Activated CD4-positive, alpha-beta T cell treated with anti-CD3 and anti-CD28 coated beads, Interleukin-10, Interleukin-2, amounts not matched to agents 100 ng/mL and 50 ng/mL, durations not matched to agents 16 hours and 8 hours (primary cell): ENCODE results near the gene SMG6.
A peak's percentile ranks its signal among the peaks of the same experiment; 100 is the strongest.

ENCODE experiments used
- DNase-seq: peaks from one replicate; pipeline ENCODE4 v3.0.0-alpha.2; 2020

The SMG6 gene

DNA sequence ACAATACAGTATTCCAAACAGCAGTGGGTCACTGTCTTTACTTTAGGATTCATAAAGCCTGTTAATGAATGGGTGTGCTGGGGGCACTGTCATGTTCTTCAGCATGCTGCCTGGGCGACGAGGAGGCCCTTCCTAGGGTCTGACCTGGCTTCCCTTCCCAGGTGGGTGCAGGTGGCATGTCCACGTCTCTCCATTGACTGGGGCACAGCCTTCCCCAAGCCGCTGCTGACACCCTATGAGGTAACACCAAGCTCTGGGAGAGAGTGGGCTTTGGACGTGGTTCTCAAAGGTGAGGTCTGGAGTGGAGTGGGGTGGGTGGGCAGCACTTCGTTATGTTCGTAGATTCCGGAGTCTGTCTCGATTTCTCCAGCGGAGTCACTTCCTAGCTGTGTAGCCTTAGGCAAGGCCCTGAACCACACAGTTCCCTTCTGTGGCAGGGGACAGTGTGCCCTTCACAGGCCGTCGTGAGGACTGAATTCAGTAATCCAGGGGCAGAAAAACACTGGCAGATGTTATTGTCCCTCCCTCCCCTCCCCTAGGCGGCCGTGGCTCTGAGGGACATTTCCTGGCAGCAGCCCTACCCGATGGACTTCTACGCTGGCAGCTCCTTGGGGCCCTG, 262.5 kb downstream of the SMG6 start:
- DNase-seq, result no peak

DNA sequence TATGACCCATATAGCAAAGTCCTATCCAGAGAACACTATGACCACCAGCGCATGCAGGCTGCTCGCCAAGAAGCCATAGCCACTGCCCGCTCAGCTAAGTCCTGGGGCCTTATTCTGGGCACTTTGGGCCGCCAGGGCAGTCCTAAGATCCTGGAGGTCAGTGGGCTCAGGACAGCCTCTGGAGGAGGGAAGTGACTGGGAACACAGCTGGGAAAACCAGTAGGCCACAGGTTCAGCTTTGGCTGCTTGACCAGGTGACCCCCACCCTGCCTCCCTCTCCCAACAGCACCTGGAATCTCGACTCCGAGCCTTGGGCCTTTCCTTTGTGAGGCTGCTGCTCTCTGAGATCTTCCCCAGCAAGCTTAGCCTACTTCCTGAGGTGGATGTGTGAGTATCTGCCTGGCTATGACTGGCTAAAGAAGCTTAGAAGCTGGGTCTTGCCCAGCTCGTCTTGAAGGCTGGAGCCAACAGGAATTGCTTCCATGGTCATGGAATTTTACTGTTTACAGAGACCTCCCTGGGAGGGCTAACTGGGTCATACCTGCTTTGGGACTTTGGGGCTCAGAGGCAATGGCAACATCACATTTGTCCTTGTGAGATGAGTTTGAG, 263.3 kb downstream of the SMG6 start:
- DNase-seq, result no peak

DNA sequence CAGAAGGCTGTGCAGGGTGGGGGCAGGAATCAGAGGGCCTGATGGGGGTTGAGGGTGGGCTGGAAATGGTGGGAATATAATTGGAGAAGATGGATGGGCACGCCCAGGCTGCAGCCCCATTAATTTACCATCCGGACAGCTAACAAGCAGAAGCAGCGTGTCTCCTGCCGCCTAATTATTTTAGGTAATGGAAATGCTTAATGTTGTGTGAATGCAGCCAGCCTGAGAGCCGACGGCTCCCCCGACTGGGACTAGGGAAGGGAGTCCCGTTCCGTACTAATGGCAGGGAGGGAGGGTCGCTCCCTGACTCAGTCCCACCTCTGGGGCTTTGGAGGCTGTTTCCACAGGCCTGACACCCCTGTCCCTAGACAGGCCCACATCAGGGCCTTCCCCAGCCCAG, 266.4 kb downstream of the SMG6 start:
- no peak for DNase-seq

DNA sequence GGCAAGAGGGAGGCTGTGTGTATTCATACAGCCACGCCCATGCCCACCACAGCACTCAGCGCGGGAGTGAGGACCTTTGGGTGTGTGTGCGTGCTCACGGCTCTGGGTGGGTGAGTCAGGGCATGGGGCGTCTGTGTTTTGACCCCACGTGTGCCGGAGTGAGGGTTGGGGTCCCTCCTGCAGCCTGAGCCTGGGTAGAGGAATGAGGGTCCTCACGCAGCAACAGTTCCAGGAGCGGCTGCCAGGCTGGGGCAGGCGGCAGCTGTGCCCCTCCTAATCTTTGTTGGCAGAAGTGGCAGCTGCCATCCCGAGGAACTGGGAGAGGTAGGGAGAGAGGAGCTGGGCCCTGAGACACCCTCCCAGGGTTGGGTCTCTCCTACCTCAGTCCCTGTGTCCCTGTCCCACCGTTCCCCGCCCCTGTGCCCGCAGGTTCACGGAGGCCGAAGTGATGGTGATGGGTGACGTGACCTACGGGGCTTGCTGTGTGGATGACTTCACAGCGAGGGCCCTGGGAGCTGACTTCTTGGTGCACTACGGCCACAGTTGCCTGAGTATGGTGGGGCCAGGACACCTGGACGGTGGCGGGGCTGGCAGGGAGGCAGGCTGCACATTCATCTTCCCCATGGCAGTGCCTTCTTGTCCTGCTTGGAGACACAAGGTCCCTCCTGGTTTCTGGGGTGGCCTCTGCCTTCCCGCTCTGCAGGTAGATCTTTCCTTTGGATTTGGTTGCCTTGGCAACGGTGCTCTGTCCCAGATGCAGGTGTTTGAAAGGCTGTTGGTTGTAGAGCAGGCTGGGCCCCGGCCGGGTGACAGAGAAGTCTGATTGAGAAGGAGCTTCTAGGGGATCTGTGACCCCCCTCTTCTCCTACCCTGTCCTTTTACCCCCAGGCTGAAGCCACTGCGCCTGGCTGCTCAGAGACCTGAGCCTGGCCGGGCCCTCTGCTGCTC, 267.8 kb downstream of the SMG6 start:
- no peak for DNase-seq

DNA sequence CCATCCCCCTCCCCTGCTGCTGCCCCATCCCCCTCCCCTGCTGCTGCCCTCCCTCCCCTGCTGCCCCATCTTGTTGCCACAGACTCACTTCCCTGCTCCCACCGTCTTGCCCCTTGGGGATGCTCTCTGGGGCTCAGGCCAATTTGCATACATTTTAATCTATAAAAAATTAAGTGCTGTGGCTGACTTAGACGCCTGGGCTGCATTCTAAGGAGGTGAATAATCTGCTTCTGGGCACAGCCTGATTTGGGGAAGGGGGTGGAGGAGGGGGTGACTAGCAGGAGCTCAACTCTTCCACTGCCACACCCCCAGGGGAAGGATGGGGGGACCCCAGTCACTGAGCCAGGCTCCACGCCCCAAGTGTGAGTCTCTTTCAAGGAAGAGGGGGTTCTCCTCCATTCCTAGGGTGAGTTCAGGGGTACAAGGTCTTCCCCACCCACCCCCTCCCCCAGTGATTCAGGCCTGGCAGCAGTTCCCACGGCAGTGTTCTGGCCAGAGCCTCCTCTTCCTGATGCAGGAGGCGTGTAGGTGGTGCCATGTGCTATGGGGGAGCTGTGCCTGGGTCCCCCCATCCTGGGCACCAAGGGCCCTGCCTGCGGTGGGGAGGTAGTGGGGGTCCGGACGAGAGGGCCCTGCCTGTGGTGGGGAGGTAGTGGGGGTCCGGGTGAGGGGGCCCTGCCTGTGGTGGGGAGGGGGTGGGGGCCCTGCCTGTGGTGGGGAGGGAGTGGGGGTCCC, 268.6 kb downstream of the SMG6 start:
- DNase-seq, result no peak

DNA sequence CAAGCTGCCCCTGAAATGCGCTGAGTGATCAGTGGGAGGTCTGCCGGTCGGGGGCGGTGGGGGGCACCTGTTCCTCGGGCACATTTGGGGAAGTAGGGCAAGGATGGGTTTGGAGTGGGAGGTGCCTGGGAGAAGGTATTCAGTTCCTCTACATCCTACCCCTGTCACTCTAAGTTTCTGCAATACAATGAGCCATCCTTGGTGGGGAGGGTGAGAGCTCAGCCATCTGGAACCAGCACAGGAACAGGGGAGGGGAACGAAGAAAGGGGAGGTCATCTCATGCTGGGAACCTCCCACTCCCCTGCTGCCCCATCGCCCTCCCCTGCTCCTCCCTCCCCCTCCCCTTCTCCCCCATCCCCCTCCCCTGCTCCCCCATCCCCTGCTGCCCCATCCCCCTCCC, 269.4 kb downstream of the SMG6 start:
- no peak for DNase-seq

DNA sequence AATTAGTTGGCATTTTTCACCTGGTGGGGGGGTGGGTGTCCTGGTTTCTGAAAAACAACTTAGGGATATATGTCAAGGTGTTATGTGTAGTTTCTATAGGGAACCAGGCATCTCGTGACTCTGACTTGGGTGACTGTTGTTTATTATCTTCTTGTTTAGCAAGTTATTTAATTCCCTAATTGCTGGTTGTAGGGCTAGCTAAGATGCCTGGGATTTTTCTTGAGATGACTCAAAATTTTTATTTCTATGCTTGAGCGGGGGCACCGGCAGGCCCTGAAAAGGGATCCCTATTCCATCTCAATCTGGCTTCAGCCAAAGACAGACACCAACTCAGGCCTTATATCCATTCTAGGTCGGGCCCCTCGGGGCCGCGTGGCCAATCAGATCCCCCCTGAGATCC, 270.4 kb downstream of the SMG6 start:
- DNase-seq, result no peak

DNA sequence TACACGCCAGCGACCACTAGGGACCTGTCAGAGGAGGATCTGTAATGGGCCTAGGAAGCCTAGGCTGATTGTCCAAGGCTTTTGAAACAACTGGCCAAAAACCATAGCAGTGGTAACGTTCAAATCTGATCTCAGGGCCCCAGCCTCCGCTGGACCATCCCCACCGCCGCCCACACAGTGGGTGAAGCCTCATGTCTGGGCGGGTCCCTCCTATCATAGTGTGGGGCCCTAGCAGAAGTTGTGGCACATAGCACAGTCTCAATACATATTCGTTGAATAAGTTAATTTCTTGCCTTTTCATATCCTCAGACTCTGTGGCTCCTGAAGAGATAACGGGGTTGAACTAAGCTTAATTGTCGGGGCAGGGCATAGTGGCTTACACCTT, 272.8 kb downstream of the SMG6 start:
- no peak for DNase-seq

DNA sequence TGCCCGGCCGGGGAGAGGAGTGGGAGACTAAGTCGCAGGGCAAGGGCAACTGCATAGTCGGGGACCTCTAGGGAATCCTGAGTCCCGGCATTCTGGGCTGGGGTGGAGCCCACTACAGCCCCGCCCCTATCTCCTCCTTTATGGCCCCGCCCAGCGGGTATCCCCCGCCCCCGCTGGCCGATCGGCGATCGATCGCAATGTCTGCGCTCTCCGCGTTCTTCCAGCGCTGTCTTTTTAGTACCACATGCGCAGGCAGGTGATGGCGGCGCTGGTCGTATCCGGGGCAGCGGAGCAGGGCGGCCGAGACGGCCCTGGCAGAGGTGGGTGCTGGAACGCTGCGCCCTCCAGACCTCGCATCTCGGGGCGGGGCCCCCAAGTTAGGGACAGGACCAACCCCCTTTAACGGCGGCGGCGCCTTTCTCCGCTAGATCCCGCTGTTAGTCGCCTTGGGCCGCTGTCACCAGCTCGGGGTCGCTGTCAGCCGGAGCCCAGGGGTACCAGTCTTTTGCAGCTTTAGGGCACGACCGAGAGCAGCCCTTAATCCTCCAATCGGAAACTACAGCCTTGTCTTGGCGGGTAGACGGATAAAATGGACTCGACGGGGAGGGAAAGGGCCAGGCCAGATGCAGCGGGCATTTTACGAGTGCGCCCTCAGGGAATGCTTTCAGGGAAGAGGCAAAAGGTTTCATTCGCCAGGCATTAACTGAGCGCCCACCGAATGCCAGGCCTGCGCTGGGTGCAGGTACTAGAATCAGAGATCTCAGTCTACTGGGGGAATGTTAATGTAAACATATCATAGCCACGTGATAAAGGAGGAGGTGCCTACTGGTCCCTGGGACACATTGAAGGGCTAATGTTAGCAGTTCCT, 273.4 kb downstream of the SMG6 start, which contains the start of gene DPH1:
Gene DPH1 (plus strand): TSS at position 243 of the 868 bp plus-strand sequence. CDS start 17 bp downstream, at position 260.
- DNase-seq, result peak; percentile 91

DNA sequence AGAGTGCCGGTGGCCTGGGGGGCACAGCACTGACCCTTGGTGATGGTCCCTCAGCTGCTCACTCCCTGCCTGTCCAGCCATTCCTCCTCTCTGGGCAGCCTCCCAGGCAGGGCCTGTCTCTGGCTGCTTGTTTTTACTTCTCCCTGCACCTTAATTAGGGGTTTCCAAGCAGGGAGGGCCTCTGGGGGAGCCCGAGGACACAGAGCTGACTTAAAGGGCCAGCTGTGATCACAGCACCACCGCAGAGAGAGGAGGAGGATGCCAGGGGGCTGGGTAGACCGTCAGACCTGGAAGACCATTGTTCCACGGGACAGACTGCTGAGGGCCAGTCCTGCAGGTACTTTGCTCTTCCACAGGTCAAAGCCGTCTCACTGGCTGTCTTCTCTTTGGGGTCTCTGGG, 274.8 kb downstream of the SMG6 start:
- no peak for DNase-seq

DNA sequence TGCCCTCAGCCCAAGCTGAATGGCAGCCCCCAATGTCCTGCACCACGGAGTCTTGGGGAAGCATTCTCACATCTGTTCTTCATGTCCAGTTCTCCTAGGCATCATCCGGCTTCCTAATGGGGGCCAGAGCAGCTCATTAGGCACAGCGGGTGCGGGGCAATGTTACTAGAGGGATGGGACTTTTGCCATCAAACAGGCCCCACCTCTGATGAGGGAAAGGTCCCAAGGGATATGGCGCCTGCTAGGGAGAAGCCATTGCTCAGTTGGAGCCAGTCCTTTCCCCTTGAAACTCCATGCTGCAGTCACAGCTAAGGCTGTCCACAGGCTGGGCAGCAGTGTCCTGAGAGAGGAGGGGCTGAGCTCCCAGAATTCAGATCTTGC, 275.4 kb downstream of the SMG6 start:
- no peak for DNase-seq

DNA sequence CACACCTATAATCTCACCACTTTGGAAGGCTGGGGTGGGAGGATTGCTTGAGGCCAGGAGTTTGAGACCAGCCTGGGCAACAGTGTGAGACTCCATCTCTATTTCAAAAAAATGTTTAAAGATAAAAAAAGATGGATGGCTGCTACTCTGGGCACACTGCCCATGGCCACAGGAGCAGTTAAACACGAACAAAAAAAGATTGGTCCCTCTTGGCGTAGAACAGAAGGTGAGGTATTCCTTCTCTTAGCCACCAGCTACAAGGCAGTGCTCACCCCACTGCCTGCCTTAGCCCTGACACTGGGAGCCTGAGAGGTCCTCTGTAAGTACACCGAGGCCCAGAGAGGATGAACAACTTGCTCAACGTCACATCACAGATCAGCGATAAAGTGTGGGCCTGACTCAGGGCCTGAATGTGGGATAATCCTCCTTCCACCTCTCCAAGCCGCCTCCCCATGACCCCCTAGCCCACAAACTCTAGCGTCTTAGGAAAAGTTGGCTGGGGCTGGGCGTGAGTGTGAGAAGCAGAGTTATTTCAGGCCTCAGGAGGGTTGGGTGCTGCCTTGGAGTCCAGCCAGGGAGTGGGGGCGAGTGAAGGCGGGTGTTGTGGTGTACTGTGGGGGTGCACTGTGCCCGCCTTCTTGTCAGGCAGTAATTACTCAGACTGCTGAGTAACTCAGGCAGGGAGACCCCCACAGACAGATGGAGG, 275.9 kb downstream of the SMG6 start:
- DNase-seq, result no peak

DNA sequence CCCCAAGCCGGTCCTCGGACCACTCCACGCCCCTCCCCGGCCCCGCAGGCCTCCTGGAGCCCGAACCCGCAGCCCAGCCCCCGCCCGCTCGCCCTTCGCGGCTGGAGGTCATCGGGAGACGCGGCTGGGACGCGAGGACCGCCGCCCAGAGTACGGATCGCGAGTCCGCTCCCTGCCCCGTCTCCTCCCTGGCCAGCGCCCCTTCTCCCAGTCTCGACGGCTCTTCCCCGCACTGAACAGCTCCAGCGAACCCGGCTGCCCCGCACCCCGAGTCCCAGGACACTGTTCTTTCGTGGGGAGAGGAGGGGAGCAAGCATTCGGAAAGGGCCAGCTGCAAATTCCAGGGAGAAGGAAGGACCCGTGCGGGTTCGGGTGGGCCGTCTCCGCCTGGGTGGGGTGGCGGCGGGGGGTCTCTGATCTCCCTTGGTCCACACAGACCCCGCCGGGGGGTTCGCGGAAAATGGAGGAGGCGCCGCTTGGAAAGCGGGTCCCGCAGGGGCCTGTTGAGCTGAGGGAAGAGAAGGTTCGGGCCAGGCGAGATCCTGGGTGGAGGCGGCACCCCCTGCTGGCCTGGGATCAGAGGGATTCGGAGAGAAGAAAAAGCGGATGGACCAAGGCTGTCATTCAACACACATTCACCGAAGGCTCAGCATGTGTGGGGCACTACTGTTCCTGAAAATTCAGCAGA, 277.8 kb downstream of the SMG6 start:
- peak; percentile 20 for DNase-seq

DNA sequence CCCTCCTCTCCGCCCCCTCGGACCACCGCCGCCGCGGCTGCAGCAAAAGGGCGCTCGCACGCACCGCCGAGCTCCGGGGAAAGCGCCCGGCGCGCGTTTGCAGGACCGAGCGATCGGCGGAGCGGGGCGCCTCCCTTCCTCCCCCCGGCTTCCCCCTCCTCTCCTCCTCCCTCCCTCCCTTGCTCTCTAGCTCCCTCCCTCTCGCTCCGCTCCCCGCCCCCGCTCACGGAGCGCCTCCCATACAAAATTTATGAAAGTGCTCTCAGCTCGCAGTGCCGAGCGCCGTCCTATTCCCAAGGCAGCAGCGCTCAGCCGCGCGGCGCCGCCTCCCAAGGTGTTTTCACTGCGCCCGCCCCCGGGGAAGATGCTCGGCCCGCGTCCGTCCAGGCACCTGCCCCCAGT, 278.4 kb downstream of the SMG6 start, which contains the start of gene RTN4RL1:
Gene RTN4RL1 (minus strand): TSS at position 115 of the 402 bp plus-strand sequence. CDS start 469 bp downstream, outside the sequence.
- peak; percentile 47 for DNase-seq

DNA sequence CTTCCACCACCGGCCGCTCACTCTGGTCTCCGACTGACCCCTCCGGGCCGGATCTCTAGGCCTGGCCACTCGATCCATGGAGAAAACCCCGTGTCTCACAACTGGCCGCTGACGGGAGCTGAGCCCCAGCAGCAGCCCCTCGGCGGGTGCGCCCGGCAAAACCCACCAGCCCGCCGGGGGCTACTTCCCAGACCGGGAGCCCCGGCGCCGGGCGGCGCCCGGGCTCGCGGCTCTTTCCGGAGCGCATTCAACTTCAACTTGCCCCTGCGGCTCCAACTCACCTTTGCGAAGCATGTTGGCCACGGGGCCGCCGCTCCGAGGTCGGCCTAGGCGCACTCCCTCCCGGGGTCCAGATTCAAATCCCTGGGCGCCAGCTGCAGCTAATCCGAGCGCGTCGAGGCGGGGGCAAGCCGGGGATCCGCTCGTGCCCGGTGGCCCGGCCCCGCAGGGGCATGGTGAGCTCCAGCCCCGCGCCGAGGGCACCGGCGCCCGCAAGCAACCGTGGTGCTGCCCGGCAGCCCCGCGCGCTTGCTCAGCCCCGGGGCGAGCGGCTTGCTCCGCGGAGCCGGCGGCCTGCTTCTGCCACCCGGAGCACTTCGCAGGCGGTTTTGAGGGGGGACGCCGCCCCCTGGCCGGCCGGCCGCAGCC, 278.9 kb downstream of the SMG6 start:
- no peak for DNase-seq

DNA sequence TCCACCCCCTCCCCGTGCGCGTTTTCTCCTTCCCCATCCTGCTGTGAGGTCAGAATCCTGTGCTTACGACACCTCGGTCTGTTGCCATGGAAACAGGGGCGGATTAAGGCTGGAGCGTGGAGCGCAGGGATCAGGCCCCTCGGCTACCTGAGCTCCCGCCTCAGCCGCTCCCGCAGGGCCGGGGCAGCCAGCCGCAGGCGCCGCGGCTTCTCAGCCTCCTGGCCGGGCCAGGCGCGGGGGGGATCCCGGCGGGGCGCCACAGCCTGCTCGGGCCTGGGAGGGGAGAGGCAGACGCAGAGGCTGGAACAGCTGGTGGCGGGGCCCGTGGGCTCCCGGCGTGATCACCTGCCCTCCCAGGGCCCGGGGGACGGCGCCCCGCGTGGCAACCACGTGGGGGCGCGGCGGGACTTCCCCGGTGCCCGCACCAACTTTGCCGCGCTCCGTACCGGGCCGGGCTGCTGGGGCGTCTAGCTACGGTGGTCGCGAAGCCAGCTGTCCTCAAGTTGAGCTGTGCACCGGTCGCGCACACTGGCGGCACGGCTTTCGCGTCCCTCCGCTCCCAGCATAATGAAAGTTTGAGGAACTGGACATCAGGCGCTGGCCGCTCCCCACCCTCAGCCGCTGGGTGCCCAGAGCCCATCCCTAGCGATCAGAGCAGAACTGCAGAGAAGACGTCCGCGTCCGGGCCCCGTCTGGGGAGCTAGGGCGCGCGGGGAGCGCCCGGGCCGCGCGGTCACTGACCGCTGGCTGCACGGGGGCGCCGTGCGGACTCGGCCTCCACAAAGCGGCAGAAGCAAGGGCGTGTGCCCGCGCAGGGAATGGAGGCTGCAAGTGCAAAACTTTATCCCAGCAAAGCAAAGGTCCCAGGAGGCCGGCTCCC, 279.7 kb downstream of the SMG6 start:
- DNase-seq, result peak; percentile 13

DNA sequence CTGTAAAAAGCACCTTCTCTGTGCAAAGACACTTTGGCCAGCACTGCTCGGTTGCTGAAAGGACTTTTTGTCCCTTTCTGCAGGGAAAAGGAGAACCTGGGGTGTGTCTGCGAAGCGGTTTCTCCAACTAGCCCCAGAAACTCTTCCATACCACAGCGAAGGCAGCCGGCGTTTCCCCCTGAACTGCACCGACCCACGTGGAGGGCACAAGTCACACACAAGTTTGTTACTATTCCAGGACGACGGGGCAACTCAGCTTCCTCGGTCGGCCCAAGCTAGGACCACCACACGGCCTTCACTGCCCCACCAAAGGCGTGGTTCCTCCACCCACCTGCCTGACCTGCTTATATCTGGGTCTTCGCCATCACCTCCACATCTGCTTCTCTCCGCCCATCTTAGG, 280.3 kb downstream of the SMG6 start:
- DNase-seq, result no peak

DNA sequence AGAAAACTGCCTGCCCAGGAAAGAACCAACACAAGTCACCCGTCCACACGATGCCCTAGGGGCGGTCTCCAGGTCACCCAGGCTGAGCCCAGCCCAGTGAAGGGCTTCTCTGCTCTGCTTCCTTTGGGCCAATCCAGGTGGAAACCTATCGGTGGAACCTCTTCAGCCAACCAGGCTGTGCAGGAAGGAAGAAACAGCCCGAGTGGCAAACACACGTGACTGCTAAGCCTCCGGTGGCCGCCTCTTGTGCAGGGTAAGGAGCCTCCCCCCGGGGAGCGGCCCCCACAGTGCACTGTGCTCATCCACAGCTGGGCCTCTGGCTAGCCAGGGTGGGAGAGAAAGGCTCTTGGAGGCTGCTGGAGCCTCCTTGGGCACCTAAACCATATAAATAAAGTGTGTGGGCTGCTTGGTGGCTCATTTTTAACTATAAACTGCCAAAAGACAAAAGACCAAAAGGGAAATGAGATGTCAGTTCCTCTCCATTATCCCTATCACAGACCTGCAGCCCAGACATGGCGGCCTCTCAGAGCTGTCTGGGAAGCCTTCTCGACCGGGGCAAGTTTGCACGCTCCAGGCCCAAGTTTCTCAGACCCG, 280.8 kb downstream of the SMG6 start:
- DNase-seq, result no peak

DNA sequence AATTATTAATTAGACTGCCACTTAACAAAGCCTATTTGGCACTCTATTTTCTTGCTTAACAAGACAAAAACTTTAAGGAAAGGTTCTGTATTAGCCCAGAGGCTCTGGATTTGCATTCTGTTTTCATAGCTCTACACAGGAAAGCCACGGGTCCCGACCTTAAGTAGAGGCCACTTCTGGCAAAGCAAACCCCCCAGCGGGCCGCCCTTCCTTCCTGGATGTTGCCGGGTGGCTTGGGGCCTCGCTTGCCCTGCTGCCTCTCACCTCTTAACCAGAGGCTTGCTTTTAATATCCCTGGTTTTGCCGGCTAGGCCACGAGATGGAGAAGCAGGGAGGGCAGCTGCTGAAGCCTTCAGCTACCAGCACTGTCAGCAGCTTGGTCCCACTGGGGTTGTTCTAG, 282.9 kb downstream of the SMG6 start:
- no peak for DNase-seq
